HG03354 (cell line): ENCODE results near the gene PPP1R37.
"Not testable (repeated sequence)": the region's sequence is repeated elsewhere in the genome, so short reads cannot be mapped to it uniquely, and the experiment has no call there.

Experiments used
- ATAC-seq: cut with Tn5 transposase; IDR thresholded peaks from one replicate; pipeline ENCODE4 v1.9.1; 2021; ENCODE audit warnings: mild to moderate bottlenecking; ENCODE audit not compliant: unreplicated experiment, poor library complexity, severe bottlenecking

PPP1R37 gene

GRCh38 chr19:45091031-45091923 is 1.7 kb upstream of the PPP1R37 start:
- ATAC-seq = peak; percentile 67

GRCh38 chr19:45094137-45094536 is 1.2 kb downstream of the PPP1R37 start:
- no peak for ATAC-seq

- ATAC-seq = no peak
Measured at GRCh38 chr19:45094707-45095106, 1.7 kb downstream of the PPP1R37 start.

DNA sequence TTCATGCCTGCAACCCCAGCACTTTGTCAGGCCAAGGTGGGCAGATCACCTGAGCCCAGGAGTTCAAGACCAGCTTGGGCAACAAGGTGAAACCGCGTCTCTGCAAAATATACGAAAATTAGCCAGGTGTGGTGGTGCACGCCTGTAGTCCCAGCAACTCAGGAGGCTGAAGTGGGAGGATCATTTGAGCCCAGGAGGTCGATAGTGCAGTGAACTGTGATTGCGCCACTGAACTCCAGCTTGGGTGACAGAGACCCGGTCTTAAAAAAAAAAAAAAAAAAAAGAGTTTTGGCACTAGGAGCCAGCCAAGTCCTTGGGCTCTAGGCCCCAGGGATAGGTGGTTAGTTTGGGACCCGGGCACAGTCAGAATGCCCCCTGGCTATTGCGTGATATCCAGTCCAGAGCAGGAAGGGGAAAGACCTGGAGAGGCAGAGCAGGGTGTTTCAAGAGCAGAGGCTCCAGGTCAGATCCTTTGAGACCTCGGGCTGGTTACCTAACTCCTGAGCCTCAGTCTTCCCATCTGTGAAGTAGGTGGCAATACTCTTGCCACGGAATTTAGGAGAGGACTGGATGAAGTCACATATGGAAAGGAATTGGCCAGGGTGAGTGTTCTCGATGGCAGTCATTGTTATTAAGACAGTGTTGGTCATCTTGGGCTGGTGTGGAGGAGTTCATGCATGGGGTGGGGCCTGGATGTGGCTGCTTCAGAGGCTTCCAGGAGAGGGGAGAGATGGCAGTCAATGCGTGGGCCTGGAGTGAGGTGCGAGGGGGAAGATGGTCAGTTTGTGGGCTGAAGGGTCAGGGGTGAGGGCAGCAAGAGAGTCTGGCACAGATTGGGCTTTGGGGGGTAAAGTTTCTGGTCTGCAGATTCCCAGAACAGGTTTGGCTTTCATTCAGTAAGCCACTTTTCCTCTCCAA is 2.8 kb downstream of the PPP1R37 start:
- ATAC-seq = no peak

DNA sequence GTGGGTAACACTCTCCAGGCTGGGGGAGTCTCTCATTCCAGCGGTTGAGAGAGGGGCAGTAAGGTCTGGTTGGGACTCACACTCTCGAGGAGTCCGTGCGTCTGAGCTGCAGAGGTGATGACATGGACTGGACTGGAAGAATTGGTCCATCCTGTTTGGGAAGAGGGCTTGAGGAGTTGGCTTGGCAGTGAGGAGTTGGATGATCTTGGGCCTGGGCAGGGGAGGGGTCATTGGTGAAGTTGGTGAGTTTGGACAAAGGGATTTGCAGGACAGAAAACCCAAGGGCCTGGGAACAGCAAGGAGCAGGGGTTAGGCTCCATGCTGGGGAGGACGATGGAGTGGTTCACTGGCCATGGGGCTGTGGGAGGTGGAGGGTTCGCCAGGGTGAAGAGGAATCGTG is 3.7 kb downstream of the PPP1R37 start:
- no peak for ATAC-seq

DNA sequence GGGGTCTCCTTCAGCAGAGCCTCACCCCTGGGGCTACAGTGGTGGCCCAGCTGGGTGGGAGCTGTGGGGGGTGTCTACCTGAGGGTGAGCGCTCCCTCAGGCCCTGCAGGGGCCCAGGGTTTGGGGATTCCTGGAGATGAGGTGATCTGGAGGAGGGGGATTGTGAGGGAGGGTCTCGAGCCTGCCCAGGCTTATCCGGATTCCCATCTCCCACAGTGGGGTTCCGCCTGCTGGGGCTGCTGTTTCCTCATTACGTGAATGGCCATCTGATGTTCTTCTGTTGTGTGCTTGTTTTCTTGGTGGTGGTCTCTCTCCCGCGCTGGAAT is 4.4 kb downstream of the PPP1R37 start:
- ATAC-seq = no peak

DNA sequence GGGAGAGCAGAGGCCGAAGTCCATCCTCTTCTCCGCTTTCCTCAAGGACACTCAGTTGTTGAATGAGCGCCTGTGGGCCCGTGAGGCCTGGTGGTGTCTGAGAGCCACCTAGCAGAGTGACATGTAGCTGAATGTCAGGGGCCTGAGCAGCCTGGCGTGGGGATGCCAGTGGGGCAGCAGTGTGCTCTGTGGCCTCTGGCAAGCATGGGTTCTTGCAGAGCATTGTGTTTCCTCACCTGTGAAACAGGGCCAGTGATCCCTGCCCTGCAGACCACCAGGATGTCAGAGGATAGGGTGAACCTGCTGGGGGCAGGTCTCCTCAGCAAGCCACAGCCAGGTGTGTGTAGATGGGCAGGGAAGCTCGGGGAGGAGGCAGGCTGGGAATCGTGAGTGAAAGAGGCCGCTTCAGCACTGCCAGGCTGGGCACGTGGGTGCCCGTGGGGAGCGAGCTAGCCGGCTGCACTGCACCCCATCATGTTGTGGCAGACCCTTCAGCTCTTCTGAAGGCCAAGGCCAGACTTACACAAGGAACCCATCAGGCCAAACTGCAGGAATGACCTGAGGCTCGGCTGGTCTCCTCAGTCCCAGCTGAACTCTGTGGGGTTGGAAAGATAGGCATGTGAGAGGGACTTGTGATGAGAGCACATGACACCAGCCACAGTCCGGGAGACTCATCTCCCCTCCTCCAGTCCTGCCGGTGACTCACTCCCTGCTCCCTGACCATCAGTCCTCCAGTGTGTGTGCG is 5.0 kb downstream of the PPP1R37 start:
- ATAC-seq = no peak

DNA sequence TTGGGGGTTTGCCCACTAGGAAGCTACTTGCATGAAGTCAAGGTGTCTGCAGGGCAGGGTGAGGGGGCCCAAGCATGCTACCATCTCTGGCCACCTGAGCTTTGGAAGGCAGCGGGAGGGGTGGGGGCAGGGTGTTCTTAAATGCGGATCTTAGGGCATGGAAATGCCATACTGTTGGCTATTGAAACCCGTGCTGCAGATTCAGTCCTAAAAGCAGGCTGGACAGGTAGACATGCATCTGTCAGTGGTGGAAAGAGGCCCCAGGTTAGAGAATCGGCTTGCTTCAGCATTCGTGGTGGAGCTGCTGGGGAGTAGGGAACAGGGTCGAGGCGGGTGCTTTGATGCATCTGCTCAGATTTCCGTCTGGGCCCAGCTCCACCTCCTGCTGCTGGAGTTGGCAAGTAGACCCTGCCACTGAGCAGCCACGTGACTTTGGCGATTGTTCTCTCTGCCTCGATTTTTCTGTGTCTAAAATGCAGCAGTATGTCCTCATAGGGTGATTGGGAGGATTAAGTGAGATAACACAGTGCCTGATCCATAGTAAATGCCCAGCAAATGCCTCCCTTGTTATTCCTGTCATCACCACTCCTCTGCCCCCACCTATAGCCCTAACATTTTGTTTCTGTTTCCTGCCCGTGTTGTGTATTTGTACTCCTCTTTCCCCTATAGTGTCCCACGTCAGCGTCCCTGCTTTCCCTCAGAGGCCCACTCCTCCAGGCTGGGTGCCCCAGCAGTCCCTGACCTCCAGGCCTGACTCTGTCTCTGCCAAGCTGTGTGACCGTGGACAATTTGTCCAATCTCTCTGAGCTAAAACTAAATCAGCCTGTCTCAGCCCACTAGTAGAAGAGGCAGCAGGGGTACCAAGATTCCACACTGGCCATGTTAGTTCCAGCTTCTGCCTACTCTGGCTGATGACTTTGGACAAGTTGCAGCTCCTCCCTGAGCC is 5.8 kb downstream of the PPP1R37 start:
- no peak for ATAC-seq

DNA sequence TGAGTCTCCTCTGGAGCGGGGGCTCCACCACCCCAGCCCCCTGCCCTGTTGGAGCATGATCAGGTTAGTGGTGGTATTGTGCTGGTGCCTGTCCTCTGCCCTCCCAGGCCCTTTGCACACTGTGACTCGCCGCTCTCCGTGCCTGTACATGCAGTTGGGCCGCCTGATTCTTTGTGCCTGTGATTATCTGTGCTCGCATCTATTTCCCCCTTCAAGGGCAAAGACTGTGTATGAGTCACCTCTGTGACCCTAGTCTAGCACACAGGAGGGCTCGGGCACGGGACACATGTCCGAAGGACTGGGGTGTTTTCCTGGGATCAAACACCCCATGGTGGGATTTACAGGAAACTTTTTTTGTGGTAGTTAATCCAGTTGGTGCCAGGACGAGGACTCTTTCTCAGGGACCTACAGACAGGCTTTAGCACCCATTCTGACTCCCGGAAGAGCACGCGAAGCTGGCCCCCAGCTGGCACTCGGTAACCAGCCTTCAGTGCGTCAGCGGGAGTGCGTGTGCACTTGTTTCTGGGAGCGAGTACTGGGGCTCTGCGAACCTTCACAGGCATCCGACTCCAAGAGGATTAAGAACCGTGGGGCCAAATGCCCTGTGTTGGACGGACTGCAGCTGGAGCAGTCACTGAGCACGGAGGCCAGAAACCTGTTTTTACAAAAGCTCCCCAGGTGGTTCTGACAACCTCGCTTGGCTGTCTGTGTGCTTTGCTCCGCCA is 6.7 kb downstream of the PPP1R37 start:
- ATAC-seq = no peak

DNA sequence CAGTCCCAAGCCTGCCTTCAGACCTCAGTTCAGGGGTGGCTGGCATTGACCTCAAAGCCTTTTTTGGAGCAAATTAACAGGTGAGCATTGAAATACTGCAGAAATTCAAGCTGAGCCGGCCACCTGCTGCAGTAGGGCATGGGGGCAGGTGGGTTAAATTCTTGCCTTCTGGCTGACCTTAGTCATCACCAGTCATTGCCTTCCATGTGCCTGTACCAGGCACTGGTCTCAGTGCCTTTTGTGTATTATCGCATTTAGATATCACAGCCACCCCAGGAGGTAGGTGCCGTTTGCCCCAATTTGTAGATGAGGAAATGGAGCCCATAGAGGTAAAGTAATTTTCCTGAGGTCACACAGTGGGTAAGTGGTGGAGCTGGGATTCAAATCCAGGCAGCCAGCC is 7.2 kb downstream of the PPP1R37 start:
- ATAC-seq = no peak

GRCh38 chr19:45100846-45101252 is 7.9 kb downstream of the PPP1R37 start:
- ATAC-seq = no peak

DNA sequence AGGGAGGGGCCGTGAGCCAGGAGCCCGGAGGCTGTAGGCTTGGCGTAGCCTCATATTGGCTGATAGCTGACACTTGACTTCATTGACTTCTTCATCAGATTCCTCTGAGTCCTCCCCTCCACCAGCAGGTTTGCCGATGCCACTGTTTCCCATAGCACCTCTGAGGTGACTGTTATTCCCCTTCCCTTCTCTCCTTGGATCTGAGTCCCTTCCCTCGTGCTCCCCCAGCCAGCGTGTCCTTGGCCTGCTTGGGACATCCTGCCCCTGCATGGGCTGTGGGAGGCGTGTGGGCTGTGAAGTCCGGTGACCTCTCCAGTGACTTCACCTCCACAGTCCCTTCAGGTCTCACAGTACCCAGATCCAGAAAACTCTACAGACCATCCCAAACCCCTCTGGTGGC is 8.8 kb downstream of the PPP1R37 start:
- no peak for ATAC-seq

- ATAC-seq = no peak
Measured at GRCh38 chr19:45102481-45102880, 9.5 kb downstream of the PPP1R37 start.

DNA sequence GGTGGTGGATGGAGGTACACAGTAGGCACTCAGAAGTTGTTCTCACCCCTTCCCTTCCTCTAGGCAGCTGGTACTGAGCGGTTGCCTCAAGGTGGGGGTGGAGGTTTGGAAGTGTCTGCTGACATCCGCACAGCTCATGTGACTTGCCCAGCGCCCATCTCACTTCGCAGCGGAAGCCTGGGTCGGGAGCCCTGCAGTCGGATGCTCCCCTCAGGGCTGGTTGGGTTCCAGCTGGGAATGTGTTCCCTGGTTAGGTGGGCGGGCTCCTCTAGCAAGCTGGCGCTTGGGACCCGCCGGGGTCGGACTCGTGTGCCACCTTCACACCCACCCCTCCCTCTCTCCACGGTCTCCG is 10.2 kb downstream of the PPP1R37 start:
- ATAC-seq = no peak

DNA sequence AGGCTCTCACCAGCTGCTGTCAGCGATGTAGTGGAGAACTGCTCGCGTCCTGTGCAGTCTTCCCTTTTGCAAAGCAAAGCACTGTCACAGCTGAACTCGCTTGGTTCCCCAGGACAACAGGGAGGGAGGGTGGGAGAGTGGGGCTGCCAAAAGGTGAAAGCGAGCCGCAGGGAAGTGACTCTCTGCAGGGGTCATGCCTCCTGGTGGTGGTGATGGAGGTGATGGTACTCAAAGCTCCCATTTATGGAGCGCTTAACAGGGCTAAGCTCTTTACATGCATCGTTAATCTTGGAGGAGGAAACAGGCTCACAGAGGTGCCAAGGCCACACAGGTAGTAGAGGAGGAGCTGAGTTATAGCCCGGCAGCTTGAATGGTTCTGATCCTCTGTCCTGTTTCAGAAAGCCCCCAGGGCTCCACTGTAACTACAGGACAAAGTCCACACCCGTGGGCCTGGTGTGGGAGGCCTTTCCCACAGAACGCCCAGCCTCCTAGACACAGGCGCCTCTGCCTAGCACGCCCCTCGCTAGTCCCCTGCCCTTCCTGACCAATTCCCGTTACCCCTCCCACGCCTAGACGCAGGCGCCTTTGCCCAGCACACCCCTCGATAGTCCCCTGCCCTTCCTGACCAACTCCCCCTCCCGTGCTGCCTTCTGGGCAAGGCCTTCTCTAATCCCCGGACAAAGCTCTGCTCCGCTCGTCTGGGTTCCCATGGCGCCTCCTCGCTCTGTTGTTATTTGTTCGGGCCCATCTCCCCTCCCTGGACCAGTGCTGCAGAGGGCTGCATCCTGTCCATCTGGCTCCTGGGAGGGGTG is 10.7 kb downstream of the PPP1R37 start:
- no peak for ATAC-seq

DNA sequence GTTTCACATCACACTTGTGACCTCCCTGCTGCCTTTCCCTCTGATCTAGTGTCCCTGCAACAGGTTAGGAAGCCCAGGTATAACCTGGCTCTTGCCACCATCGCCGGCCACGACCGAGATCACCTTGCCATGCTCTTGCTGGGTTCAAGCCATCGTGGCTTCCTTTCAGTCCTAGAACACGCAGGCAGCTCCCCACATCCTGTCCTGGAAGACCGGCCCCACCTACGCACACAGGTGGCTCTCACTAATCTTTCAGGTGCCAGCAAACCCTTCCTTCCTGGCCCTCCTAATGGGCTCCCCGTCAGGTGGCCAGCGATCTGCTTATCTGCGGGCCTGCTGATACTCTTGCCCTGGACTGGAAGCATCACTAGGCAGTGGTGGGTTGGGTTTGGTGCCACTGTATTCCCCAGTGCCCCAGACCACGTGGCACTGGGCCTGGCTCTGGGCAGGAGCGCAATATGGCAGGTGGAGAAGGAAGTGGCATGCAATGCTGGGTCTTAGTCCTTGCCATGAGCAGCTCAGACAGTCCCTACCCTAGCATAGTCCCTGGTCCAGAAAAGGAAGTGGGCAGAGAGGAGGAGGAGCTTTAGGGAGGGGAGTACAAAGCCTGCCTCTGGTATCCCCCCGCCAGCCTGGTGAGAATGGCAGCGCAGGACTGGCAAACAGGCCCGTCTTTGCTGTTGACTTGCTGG is 11.8 kb downstream of the PPP1R37 start:
- ATAC-seq = no peak

DNA sequence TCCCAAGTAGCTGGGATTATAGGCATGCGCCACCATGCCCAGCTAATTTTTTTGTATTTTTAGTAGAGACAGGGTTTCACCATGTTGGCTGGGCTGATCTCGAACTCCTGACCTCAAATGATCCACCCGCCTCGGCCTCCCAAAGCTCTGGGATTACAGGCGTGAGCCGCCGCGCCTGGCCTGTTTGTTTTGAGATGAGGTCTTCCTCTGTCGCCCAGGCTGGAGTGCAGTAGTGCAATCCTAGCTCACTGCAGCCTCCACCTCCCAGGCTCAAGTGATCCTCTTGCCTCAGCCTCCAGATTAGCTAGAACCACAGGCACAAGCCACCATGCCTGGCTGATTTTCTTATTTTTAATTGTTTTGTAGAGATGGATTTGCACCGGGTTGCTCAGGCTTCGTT is 13.4 kb downstream of the PPP1R37 start:
- ATAC-seq = not testable (repeated sequence)
